Kasumi-1 (cell line): ENCODE results near the gene TMF1.

Source experiments
- DNase-seq, 2 experiments: peaks; one replicate each; lab custom pipeline; 2025; lab: John Stamatoyannopoulos, UW

TMF1 gene

GRCh38 chr3:69080233-69080920, 28.2 kb upstream of the TMF1 start, which contains the start of gene UBA3:
Gene UBA3, minus strand, starts transcription at chr3:69080365. Its CDS starts 12 bp downstream, at chr3:69080353.
- DNase-seq = peak; percentile 89 to 90

GRCh38 chr3:69079269-69080159, 27.4 kb upstream of the TMF1 start:
- DNase-seq = no peak

- no peak for DNase-seq
Measured at GRCh38 chr3:69072928-69073327, 20.8 kb upstream of the TMF1 start.

GRCh38 chr3:69066121-69066520, 14.0 kb upstream of the TMF1 start:
- DNase-seq = no peak

- peak; percentile 21 to 29 for DNase-seq
Measured at GRCh38 chr3:69065318-69065964, 13.3 kb upstream of the TMF1 start.

- no peak for DNase-seq
Measured at GRCh38 chr3:69063636-69064035, 11.5 kb upstream of the TMF1 start.

GRCh38 chr3:69059688-69060087, 7.6 kb upstream of the TMF1 start:
- DNase-seq = no peak

GRCh38 chr3:69058947-69059224, 6.8 kb upstream of the TMF1 start:
- no peak for DNase-seq

GRCh38 chr3:69058180-69058946, 6.2 kb upstream of the TMF1 start:
- peak; percentile 80 to 88 for DNase-seq

GRCh38 chr3:69052472-69052898, 352 bp upstream of the TMF1 start:
- DNase-seq = no peak

GRCh38 chr3:69048990-69049389, 3.1 kb downstream of the TMF1 start:
- no peak for DNase-seq

- DNase-seq = no peak
Measured at GRCh38 chr3:69044608-69045007, 7.5 kb downstream of the TMF1 start.

- no peak for DNase-seq
Measured at GRCh38 chr3:69033470-69033869, 18.7 kb downstream of the TMF1 start.

- no peak for DNase-seq
Measured at GRCh38 chr3:69032737-69033136, 19.4 kb downstream of the TMF1 start.

GRCh38 chr3:69032142-69032541, 20.0 kb downstream of the TMF1 start:
- no peak for DNase-seq

- DNase-seq = no peak
Measured at GRCh38 chr3:69031635-69032034, 20.5 kb downstream of the TMF1 start.

GRCh38 chr3:69020857-69021256, 31.3 kb downstream of the TMF1 start:
- DNase-seq = no peak

GRCh38 chr3:69020424-69020823, 31.7 kb downstream of the TMF1 start:
- DNase-seq = peak; percentile 35 to 70

- DNase-seq = no peak
Measured at GRCh38 chr3:69016901-69017300, 35.2 kb downstream of the TMF1 start.

- DNase-seq = no peak
Measured at GRCh38 chr3:69016102-69016501, 36.0 kb downstream of the TMF1 start.

- peak; percentile 29 to 39 for DNase-seq
Measured at GRCh38 chr3:69014022-69014580, 38.0 kb downstream of the TMF1 start.
